ENCODE results near the gene ESPNL.

Gene ESPNL

GRCh38 chr2:238130111-238130695, 30.1 kb downstream of the ESPNL start:
- DNase-seq, result no peak

GRCh38 chr2:238130696-238131628, 30.8 kb downstream of the ESPNL start:
- no peak for DNase-seq

- DNase-seq, result no peak
Observed at GRCh38 chr2:238131761-238132462, 31.8 kb downstream of the ESPNL start.

- no peak for DNase-seq
Observed at GRCh38 chr2:238132463-238133450, 32.6 kb downstream of the ESPNL start.

- no peak for DNase-seq
Observed at GRCh38 chr2:238133499-238134392, 33.6 kb downstream of the ESPNL start.

- no peak for DNase-seq
Observed at GRCh38 chr2:238134393-238134785, 34.2 kb downstream of the ESPNL start.

GRCh38 chr2:238135601-238136150, 35.5 kb downstream of the ESPNL start:
- DNase-seq, result no peak

GRCh38 chr2:238136820-238137537, 36.8 kb downstream of the ESPNL start:
- no peak for DNase-seq

GRCh38 chr2:238137885-238138284, 37.7 kb downstream of the ESPNL start:
- DNase-seq, result no peak

- no peak for DNase-seq
Observed at GRCh38 chr2:238138331-238139195, 38.4 kb downstream of the ESPNL start, which contains the start of gene KLHL30. KLHL30 (plus strand) TSS chr2:238138668; CDS start chr2:238140755, 2,087 bp downstream.

GRCh38 chr2:238139196-238140039, 39.3 kb downstream of the ESPNL start:
- DNase-seq, result no peak

- no peak for DNase-seq
Observed at GRCh38 chr2:238140040-238140439, 39.9 kb downstream of the ESPNL start.

- no peak for DNase-seq
Observed at GRCh38 chr2:238140721-238141540, 40.8 kb downstream of the ESPNL start.

GRCh38 chr2:238141541-238142318, 41.6 kb downstream of the ESPNL start:
- DNase-seq, result no peak

GRCh38 chr2:238142382-238143205, 42.5 kb downstream of the ESPNL start:
- no peak for DNase-seq

Data from NCI-H524 treated with DMSO at 0.1 percent for 48 hours (cell line).